HCT116 (cell line): ENCODE results near the gene OR7G1. TPM values are rescaled to one million over a fixed set of nuclear protein-coding genes. Genes with fewer than 3 reads are reported as not detected.

Experiments
- ATAC-seq: fragments of 200-7000 bp; cut with Tn5 transposase; 2 replicates; pipeline ENCODE4 v1.9.1; 2020; ENCODE audit warnings: mild to moderate bottlenecking, moderate library complexity
- BruUV-seq: library from RNA; stranded (reverse); fragments of 400-500 nt; replicated peaks from 2 replicates; lab custom pipeline; 2021; lab: Mats Ljungman, UMichigan
- CTCF ChIA-PET: fragments of 300-600 bp; sonication (Branson Sonifier 250); formaldehyde crosslinking; loops from one replicate; lab custom pipeline; 2021; ENCODE audit warnings: antibody characterized with exemption; lab: Charles Lee
- POLR2A ChIA-PET: fragments of 300-600, 350-600 bp; sonication (Branson Sonifier 250); formaldehyde crosslinking; loops from one replicate; lab custom pipeline; 2021; ENCODE audit warnings: antibody characterized with exemption; lab: Charles Lee
- RAD21 ChIA-PET, 2 experiments: fragments of 300-600 bp; sonication (Branson Sonifier 250); formaldehyde crosslinking; loops; one replicate each; lab custom pipeline; 2023; ENCODE audit warnings: low total read pairs in 2 of 2; ENCODE audit not compliant: uncharacterized antibody in 2 of 2, unreplicated experiment in 2 of 2, low non-redundant PET in 1 of 2; lab: Charles Lee
- DNase-seq: peaks from one replicate; pipeline ENCODE4 v3.0.0-alpha.2; 2010; ENCODE audit warnings: low read depth, low spot score
- H2AFZ ChIP-seq: fragments of 200-600 bp; shearing (Covaris generic), sonication (generic); 2 replicates; pipeline ENCODE4 v1.6.1; 2017; ENCODE audit warnings: low read depth, mixed run types, mixed read lengths, antibody characterized with exemption, low read length; ENCODE audit not compliant: poor library complexity, severe bottlenecking
- H3K27ac ChIP-seq: 2 replicates; pipeline ENCODE4 v1.5.1; 2012; ENCODE audit warnings: low read depth, low read length
- H3K27me3 ChIP-seq: fragments of 200-600 bp; sonication (generic); 2 replicates; pipeline ENCODE4 v1.6.1; 2016; ENCODE audit warnings: mixed run types, low read length, mixed read lengths; ENCODE audit not compliant: insufficient read depth
- H3K36me3 ChIP-seq, 2 experiments: fragments of 200-500 bp in 1 of 2; fragments of 200-600 bp in 1 of 2; sonication (Bioruptor generic) in 1 of 2; sonication (generic) in 1 of 2; 2 replicates each; pipeline versions ENCODE4 v1.5.1 to v1.6.1; 2014 to 2016; ENCODE audit warnings: low read length in 2 of 2, inconsistent platforms in 1 of 2, mixed read lengths in 1 of 2, mixed run types in 1 of 2; ENCODE audit not compliant: insufficient read depth in 2 of 2, control insufficient read depth in 1 of 2
- H3K4me1 ChIP-seq, 2 experiments: fragments of 200-600 bp in 1 of 2; sonication (generic) in 1 of 2; 2 replicates each; pipeline versions ENCODE4 v1.5.1 to v1.6.1; 2012 to 2017; ENCODE audit warnings: low read length in 2 of 2, inconsistent platforms in 1 of 2, mild to moderate bottlenecking in 1 of 2, mixed read lengths in 1 of 2, mixed run types in 1 of 2, moderate library complexity in 1 of 2; ENCODE audit not compliant: insufficient read depth in 2 of 2, control insufficient read depth in 1 of 2
- H3K4me2 ChIP-seq: fragments of 200-600 bp; sonication (generic); 2 replicates; pipeline ENCODE4 v1.6.1; 2017; ENCODE audit warnings: mixed run types, low read length, mixed read lengths
- H3K4me3 ChIP-seq, 2 experiments: fragments of 200-600 bp in 1 of 2; sonication (generic) in 1 of 2; replicated peaks in 1 of 2; 2 replicates each; pipeline ENCODE4 v1.5.1; 2011 to 2016; ENCODE audit warnings: low read length in 2 of 2, control low read depth in 1 of 2, low read depth in 1 of 2, mild to moderate bottlenecking in 1 of 2, mixed read lengths in 1 of 2, mixed run types in 1 of 2
- H3K79me2 ChIP-seq: fragments of 200-600 bp; sonication (generic); 2 replicates; pipeline ENCODE4 v1.6.1; 2017; ENCODE audit warnings: mild to moderate bottlenecking, mixed run types, low read length, moderate library complexity, mixed read lengths; ENCODE audit not compliant: insufficient read depth
- H3K9ac ChIP-seq: fragments of 200-600 bp; sonication (generic); 2 replicates; pipeline ENCODE4 v1.6.1; 2016; ENCODE audit warnings: low read length, mixed read lengths
- H3K9me2 ChIP-seq: fragments of 200-600 bp; sonication (generic), shearing (Covaris generic); 2 replicates; pipeline ENCODE4 v1.6.1; 2017; ENCODE audit warnings: mixed run types, mild to moderate bottlenecking, moderate library complexity; ENCODE audit not compliant: insufficient read depth
- H3K9me3 ChIP-seq, 2 experiments: fragments of 200-500 bp in 1 of 2; fragments of 200-600 bp in 1 of 2; sonication (Bioruptor generic) in 1 of 2; sonication (generic) in 1 of 2; 2 replicates each; pipeline ENCODE4 v1.6.1; 2014 to 2017; ENCODE audit warnings: low read length in 2 of 2, mixed read lengths in 2 of 2, inconsistent platforms in 1 of 2, low read depth in 1 of 2, mild to moderate bottlenecking in 1 of 2, mixed run types in 1 of 2, moderate library complexity in 1 of 2; ENCODE audit not compliant: control insufficient read depth in 1 of 2, insufficient read depth in 1 of 2
- H4K20me1 ChIP-seq: fragments of 200-600 bp; sonication (generic), shearing (Covaris generic); 2 replicates; pipeline ENCODE4 v1.6.1; 2017; ENCODE audit warnings: mixed run types, mild to moderate bottlenecking, moderate library complexity; ENCODE audit not compliant: insufficient read depth
- CBX3 ChIP-seq: IDR thresholded peaks from 2 replicates; pipeline ENCODE4 v1.6.1; 2012; ENCODE audit warnings: low read depth
- EGR1 ChIP-seq: IDR thresholded peaks from 2 replicates; pipeline ENCODE4 v1.6.1; 2012; ENCODE audit warnings: low read depth
- ELF1 ChIP-seq: IDR thresholded peaks from 2 replicates; pipeline ENCODE4 v1.6.1; 2012; ENCODE audit warnings: low read depth, borderline replicate concordance
- FOSL1 ChIP-seq: IDR thresholded peaks from 2 replicates; pipeline ENCODE4 v1.6.1; 2012; ENCODE audit warnings: low read depth
- RAD21 ChIP-seq: IDR thresholded peaks from 2 replicates; pipeline ENCODE4 v1.6.1; 2012; ENCODE audit warnings: low read depth, mild to moderate bottlenecking
- SP1 ChIP-seq: IDR thresholded peaks from 2 replicates; pipeline ENCODE4 v1.6.1; 2012; ENCODE audit warnings: low read depth
- SRF ChIP-seq: IDR thresholded peaks from 2 replicates; pipeline ENCODE4 v1.6.1; 2012; ENCODE audit warnings: low read depth
- ZFX ChIP-seq: fragments of 450-650 bp; IDR thresholded peaks from 2 replicates; pipeline ENCODE4 v1.6.1; 2017
- intact Hi-C: fragments of 100-400 bp; cut with micrococcal nuclease; formaldehyde crosslinking; loops from 2 replicates; pipeline ENCODE4 v1.10.0; 2022
- total RNA-seq: library from RNA; stranded (reverse); gene quantifications from one replicate; pipeline ENCODE4 v1.2.1, GENCODE V29; 2021; ENCODE audit not compliant: unreplicated experiment
- TF ChIP-seq, protein P1 (sequence below): IDR thresholded peaks from 2 replicates; pipeline ENCODE4 v1.6.1; 2012; ENCODE audit warnings: low read depth
- TF ChIP-seq, protein P2 (sequence below): IDR thresholded peaks from 2 replicates; pipeline ENCODE4 v1.6.1; 2011; ENCODE audit warnings: mild to moderate bottlenecking, low read length, moderate library complexity; ENCODE audit not compliant: insufficient replicate concordance; ENCODE audit errors: extremely low read depth
- TF ChIP-seq, protein P3 (sequence below): IDR thresholded peaks from 2 replicates; pipeline ENCODE4 v1.6.1; 2012

OR7G1 gene
- total RNA-seq, 1 experiment from 2014 or later: not detected

DNA sequence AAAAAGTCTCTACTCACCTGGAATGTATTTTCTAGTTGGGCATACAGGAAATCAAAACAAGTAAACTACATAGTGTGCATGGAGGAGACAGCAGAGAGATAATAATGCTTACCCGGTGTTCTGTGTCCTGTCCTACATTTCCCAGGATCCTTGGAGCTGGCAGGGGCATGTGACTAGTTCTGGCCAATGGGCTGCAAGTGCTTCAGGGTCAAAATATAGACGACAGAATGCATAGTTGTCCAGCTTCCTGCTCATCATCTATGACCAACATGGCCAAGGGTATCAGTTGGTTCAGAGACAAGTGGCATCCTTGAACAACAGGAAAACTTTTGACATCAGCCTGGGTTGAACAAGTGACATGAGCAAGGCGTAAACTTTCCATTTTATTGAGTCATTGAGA is 33.1 kb upstream of the OR7G1 start:
- H2AFZ ChIP-seq: no peak overlapping the region
- DNase-seq (no peak), ATAC-seq (no peak)
- ChIA-PET CTCF (no interaction called here), RAD21 (no interaction called here)
- H3K4me2 ChIP-seq: no peak overlapping the region
- BruUV-seq: no TSS peak
- H3K9me3 ChIP-seq: peaks cover 43 to 56% of the 10 kb centered on the region in 2 experiments
- peaks cover 0 to 49% of the 10 kb centered on the region in 2 experiments; a peak in 1 of 4 replicates for H3K36me3 ChIP-seq
- no peak overlapping the region for H3K27ac ChIP-seq
- H3K79me2 ChIP-seq: peaks cover 100% of the 10 kb centered on the region
- H3K9ac ChIP-seq: no peak overlapping the region
- TF ChIP-seq ZFX (no peak), ELF1 (no peak), SRF (no peak), SP1 (no peak), RAD21 (no peak), EGR1 (no peak), CBX3 (no peak), FOSL1 (no peak)
- TF ChIP-seq, protein P1, sequence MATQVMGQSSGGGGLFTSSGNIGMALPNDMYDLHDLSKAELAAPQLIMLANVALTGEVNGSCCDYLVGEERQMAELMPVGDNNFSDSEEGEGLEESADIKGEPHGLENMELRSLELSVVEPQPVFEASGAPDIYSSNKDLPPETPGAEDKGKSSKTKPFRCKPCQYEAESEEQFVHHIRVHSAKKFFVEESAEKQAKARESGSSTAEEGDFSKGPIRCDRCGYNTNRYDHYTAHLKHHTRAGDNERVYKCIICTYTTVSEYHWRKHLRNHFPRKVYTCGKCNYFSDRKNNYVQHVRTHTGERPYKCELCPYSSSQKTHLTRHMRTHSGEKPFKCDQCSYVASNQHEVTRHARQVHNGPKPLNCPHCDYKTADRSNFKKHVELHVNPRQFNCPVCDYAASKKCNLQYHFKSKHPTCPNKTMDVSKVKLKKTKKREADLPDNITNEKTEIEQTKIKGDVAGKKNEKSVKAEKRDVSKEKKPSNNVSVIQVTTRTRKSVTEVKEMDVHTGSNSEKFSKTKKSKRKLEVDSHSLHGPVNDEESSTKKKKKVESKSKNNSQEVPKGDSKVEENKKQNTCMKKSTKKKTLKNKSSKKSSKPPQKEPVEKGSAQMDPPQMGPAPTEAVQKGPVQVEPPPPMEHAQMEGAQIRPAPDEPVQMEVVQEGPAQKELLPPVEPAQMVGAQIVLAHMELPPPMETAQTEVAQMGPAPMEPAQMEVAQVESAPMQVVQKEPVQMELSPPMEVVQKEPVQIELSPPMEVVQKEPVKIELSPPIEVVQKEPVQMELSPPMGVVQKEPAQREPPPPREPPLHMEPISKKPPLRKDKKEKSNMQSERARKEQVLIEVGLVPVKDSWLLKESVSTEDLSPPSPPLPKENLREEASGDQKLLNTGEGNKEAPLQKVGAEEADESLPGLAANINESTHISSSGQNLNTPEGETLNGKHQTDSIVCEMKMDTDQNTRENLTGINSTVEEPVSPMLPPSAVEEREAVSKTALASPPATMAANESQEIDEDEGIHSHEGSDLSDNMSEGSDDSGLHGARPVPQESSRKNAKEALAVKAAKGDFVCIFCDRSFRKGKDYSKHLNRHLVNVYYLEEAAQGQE: no peak
- TF ChIP-seq, protein P2, sequence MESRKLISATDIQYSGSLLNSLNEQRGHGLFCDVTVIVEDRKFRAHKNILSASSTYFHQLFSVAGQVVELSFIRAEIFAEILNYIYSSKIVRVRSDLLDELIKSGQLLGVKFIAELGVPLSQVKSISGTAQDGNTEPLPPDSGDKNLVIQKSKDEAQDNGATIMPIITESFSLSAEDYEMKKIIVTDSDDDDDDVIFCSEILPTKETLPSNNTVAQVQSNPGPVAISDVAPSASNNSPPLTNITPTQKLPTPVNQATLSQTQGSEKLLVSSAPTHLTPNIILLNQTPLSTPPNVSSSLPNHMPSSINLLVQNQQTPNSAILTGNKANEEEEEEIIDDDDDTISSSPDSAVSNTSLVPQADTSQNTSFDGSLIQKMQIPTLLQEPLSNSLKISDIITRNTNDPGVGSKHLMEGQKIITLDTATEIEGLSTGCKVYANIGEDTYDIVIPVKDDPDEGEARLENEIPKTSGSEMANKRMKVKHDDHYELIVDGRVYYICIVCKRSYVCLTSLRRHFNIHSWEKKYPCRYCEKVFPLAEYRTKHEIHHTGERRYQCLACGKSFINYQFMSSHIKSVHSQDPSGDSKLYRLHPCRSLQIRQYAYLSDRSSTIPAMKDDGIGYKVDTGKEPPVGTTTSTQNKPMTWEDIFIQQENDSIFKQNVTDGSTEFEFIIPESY: no peak
- TF ChIP-seq, protein P3, sequence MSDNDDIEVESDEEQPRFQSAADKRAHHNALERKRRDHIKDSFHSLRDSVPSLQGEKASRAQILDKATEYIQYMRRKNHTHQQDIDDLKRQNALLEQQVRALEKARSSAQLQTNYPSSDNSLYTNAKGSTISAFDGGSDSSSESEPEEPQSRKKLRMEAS: no peak
- TF ChIP-seq, all 23 proteins: peak for 0
- intact Hi-C loops: loop anchor here (10.0 kb wide), 1 partner anchor 286 kb away; the partner anchor contains the start of gene ZNF266
- peaks cover 0 to 6% of the 10 kb centered on the region in 2 experiments; a peak in 1 of 4 replicates for H3K4me1 ChIP-seq
- H4K20me1 ChIP-seq: no peaks in the 10 kb centered on the region
- POLR2A ChIA-PET: no interaction called here
- no peaks in the 10 kb centered on the region for H3K27me3 ChIP-seq
- no peaks in the 10 kb centered on the region for H3K9me2 ChIP-seq
- H3K4me3 ChIP-seq: no peak overlapping the region
